Neural cell (in vitro differentiated cells): ENCODE results near the gene SLC6A2. TPM values are rescaled to one million over a fixed set of nuclear protein-coding genes. Genes with fewer than 3 reads are reported as not detected.

Source experiments
- H2AFZ ChIP-seq: fragments of 200-600, 300-800 bp; sonication (generic), shearing (Covaris generic); 2 replicates; pipeline ENCODE4 v1.6.0; 2014; ENCODE audit warnings: low read depth, mild to moderate bottlenecking, antibody characterized with exemption, low read length, moderate library complexity
- H3F3A ChIP-seq: fragments of 200-600 bp; shearing (Covaris generic); 2 replicates; pipeline ENCODE4 v1.6.1; 2016; ENCODE audit warnings: mild to moderate bottlenecking, moderate library complexity, mixed read lengths, antibody characterized with exemption, low read length; ENCODE audit not compliant: insufficient read depth, poor library complexity, severe bottlenecking
- H3K27ac ChIP-seq: fragments of 200-600, 300-800 bp; sonication (generic), shearing (Covaris generic); 2 replicates; pipeline ENCODE4 v1.5.1; 2014; ENCODE audit warnings: mild to moderate bottlenecking, low read length, moderate library complexity
- H3K27me3 ChIP-seq: fragments of 300-800, 200-600 bp; sonication (generic), shearing (Covaris generic); 2 replicates; pipeline ENCODE4 v1.6.0; 2014; ENCODE audit warnings: mild to moderate bottlenecking, low read depth, low read length, moderate library complexity; ENCODE audit not compliant: insufficient read depth
- H3K36me3 ChIP-seq: fragments of 300-800, 200-600 bp; sonication (generic), shearing (Covaris generic); 2 replicates; pipeline ENCODE4 v1.5.1; 2014; ENCODE audit warnings: mild to moderate bottlenecking, antibody characterized with exemption, low read length, moderate library complexity; ENCODE audit not compliant: insufficient read depth
- H3K4me2 ChIP-seq: fragments of 300-800, 200-600 bp; sonication (generic), shearing (Covaris generic); 2 replicates; pipeline ENCODE4 v1.6.0; 2014; ENCODE audit warnings: mild to moderate bottlenecking, low read length
- H3K4me3 ChIP-seq: fragments of 300-800, 200-600 bp; sonication (generic), shearing (Covaris generic); 2 replicates; pipeline ENCODE4 v1.5.1; 2014; ENCODE audit warnings: mild to moderate bottlenecking, low read length, moderate library complexity
- H3K79me2 ChIP-seq: fragments of 200-600 bp; shearing (Covaris generic); replicated peaks from 2 replicates; pipeline ENCODE4 v1.6.0; 2014; ENCODE audit warnings: mild to moderate bottlenecking, low read length, moderate library complexity; ENCODE audit not compliant: insufficient read depth
- H3K9ac ChIP-seq: fragments of 300-800, 200-600 bp; sonication (generic), shearing (Covaris generic); 2 replicates; pipeline ENCODE4 v1.6.1; 2016; ENCODE audit warnings: mild to moderate bottlenecking, low read length, mixed read lengths
- H3K9me2 ChIP-seq: fragments of 200-600 bp; shearing (Covaris generic); 2 replicates; pipeline ENCODE4 v1.6.1; 2016; ENCODE audit warnings: mild to moderate bottlenecking, low read length, mixed read lengths; ENCODE audit not compliant: insufficient read depth
- H3K9me3 ChIP-seq: fragments of 200-600, 300-800 bp; sonication (generic), shearing (Covaris generic); 2 replicates; pipeline ENCODE4 v1.6.1; 2016; ENCODE audit warnings: mild to moderate bottlenecking, mixed run types, low read length, moderate library complexity, mixed read lengths
- H4K20me1 ChIP-seq: fragments of 200-600 bp; shearing (Covaris generic); 2 replicates; pipeline ENCODE4 v1.6.1; 2016; ENCODE audit warnings: mild to moderate bottlenecking, mixed run types; ENCODE audit not compliant: insufficient read depth
- EP300 ChIP-seq: fragments of 450-650 bp; conservative IDR thresholded peaks from 2 replicates; pipeline ENCODE4 v1.6.1; 2014; ENCODE audit warnings: antibody characterized with exemption, mild to moderate bottlenecking, moderate library complexity; ENCODE audit not compliant: poor library complexity, severe bottlenecking
- EZH2 ChIP-seq: fragments of 200-600, 300-800 bp; shearing (Covaris generic), sonication (generic); IDR thresholded peaks from 2 replicates; pipeline ENCODE4 v1.6.1; 2014; ENCODE audit warnings: antibody characterized with exemption, low read length, borderline replicate concordance, mild to moderate bottlenecking; ENCODE audit not compliant: insufficient read depth, poor library complexity, severe bottlenecking
- MXI1 ChIP-seq: fragments of 450-650 bp; conservative IDR thresholded peaks from 2 replicates; pipeline ENCODE4 v1.6.1; 2014; ENCODE audit warnings: antibody characterized with exemption, mild to moderate bottlenecking; ENCODE audit not compliant: poor library complexity, severe bottlenecking
- POLR2AphosphoS5 ChIP-seq: IDR thresholded peaks from 2 replicates; pipeline ENCODE4 v1.6.1; 2012
- RAD21 ChIP-seq: fragments of 450-650 bp; conservative IDR thresholded peaks from 2 replicates; pipeline ENCODE4 v1.6.1; 2014; ENCODE audit warnings: antibody characterized with exemption, mild to moderate bottlenecking, moderate library complexity
- REST ChIP-seq: IDR thresholded peaks from 2 replicates; pipeline ENCODE4 v1.6.1; 2012; ENCODE audit warnings: borderline replicate concordance
- SMC3 ChIP-seq: fragments of 450-650 bp; conservative IDR thresholded peaks from 2 replicates; pipeline ENCODE4 v1.6.1; 2014; ENCODE audit warnings: antibody characterized with exemption, mild to moderate bottlenecking, moderate library complexity; ENCODE audit not compliant: poor library complexity
- TAF1 ChIP-seq: IDR thresholded peaks from 2 replicates; pipeline ENCODE4 v1.6.1; 2012; ENCODE audit warnings: low read depth
- polyA plus RNA-seq: library from polyadenylated mRNA; depleted of rRNA; stranded (reverse); fragments of >200 nt; gene quantifications from 2 replicates; pipeline ENCODE4 v1.2.3, GENCODE V29; 2014
- TF ChIP-seq, protein P1 (sequence below): fragments of 450-650 bp; IDR thresholded peaks from 2 replicates; pipeline ENCODE4 v1.5.1; 2014; ENCODE audit warnings: antibody characterized with exemption, mild to moderate bottlenecking, moderate library complexity; ENCODE audit not compliant: poor library complexity, severe bottlenecking

SLC6A2 gene
- polyA plus RNA-seq, 1 donor from 2014 or later: not detected

GRCh38 chr16:55698946-55699345, 43.2 kb downstream of the SLC6A2 start:
- Histone ChIP-seq H3K36me3 (no peaks in the 10 kb centered on the region), H3K4me3 (no peak overlapping the region), H3K9me3 (no peaks in the 10 kb centered on the region), H3K4me2 (no peak overlapping the region), H3K27me3 (no peaks in the 10 kb centered on the region), H4K20me1 (no peaks in the 10 kb centered on the region), H3K27ac (no peak overlapping the region), H3K9me2 (no peaks in the 10 kb centered on the region), H3K9ac (no peak overlapping the region), H3K79me2 (no peaks in the 10 kb centered on the region), H3F3A (no peaks in the 10 kb centered on the region), H2AFZ (no peak overlapping the region)
- TF ChIP-seq EP300: no peak
- no peak for TF ChIP-seq SMC3
- TF ChIP-seq, protein P1, sequence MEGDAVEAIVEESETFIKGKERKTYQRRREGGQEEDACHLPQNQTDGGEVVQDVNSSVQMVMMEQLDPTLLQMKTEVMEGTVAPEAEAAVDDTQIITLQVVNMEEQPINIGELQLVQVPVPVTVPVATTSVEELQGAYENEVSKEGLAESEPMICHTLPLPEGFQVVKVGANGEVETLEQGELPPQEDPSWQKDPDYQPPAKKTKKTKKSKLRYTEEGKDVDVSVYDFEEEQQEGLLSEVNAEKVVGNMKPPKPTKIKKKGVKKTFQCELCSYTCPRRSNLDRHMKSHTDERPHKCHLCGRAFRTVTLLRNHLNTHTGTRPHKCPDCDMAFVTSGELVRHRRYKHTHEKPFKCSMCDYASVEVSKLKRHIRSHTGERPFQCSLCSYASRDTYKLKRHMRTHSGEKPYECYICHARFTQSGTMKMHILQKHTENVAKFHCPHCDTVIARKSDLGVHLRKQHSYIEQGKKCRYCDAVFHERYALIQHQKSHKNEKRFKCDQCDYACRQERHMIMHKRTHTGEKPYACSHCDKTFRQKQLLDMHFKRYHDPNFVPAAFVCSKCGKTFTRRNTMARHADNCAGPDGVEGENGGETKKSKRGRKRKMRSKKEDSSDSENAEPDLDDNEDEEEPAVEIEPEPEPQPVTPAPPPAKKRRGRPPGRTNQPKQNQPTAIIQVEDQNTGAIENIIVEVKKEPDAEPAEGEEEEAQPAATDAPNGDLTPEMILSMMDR: no peak
- TF ChIP-seq MXI1: no peak
- TF ChIP-seq REST: no peak
- TF ChIP-seq TAF1: no peak
- TF ChIP-seq RAD21: no peak
- no peak for TF ChIP-seq EZH2
- TF ChIP-seq POLR2AphosphoS5: no peak

DNA sequence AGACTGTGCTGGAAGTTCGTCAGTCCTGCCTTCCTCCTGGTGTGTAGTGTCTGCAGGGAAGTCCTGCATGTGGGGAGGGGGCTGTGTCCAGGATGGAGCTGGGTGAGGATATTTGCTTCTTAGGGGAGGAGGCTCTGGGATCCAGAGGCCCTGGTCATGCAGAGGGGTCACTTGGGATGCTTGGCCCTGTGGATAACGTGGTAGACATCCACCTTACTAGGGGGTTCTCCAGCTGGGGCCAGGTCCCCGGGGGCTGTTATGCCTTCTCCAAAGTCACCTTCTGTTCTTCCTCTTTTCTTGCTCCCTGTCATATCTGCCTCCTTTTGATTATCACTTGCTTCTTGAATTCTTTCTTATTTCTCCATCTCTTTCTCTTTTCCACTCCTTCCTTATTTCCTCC, 43.8 kb downstream of the SLC6A2 start:
- Histone ChIP-seq H4K20me1 (no peaks in the 10 kb centered on the region), H3K9me2 (no peaks in the 10 kb centered on the region), H3K27me3 (no peaks in the 10 kb centered on the region), H3K79me2 (no peaks in the 10 kb centered on the region), H3K27ac (no peak overlapping the region), H3K36me3 (no peaks in the 10 kb centered on the region), H3K9ac (no peak overlapping the region), H3K4me2 (no peak overlapping the region), H2AFZ (no peak overlapping the region), H3F3A (no peaks in the 10 kb centered on the region), H3K9me3 (no peaks in the 10 kb centered on the region), H3K4me3 (no peak overlapping the region)
- TF ChIP-seq MXI1: no peak
- TF ChIP-seq REST: no peak
- TF ChIP-seq RAD21: no peak
- no peak for TF ChIP-seq EP300
